Activated T-helper 2 cell treated with anti-CD3 and anti-CD28 coated beads, Interferon-gamma antibody, Interleukin-2, Interleukin-4, amounts not matched to agents 10 μg/mL and 5 μg/mL and 100 μg/mL, durations not matched to agents 14 hours and 24 hours and 36 hours (primary cell): Measurements from ENCODE around the gene ST3GAL3. TPM values are rescaled to one million over a fixed set of nuclear protein-coding genes. Genes with fewer than 3 reads are reported as not detected.

ENCODE experiments used
- DNase-seq: peaks from one replicate; pipeline ENCODE4 v3.0.0; 2021; ENCODE audit warnings: low spot score
- H3K27ac Mint-ChIP-seq: one replicate; pipeline ENCODE4 v1.8.0; 2021; ENCODE audit warnings: mixed read lengths
- H3K27me3 Mint-ChIP-seq: one replicate; pipeline ENCODE4 v1.8.0; 2021; ENCODE audit warnings: low read depth, mixed read lengths
- H3K36me3 Mint-ChIP-seq: one replicate; pipeline ENCODE4 v1.8.0; 2021; ENCODE audit warnings: low read depth, mixed read lengths
- H3K4me1 Mint-ChIP-seq: one replicate; pipeline ENCODE4 v1.8.0; 2021; ENCODE audit warnings: low read depth, mixed read lengths
- H3K4me3 Mint-ChIP-seq: one replicate; pipeline ENCODE4 v1.8.0; 2021; ENCODE audit warnings: low read depth, mild to moderate bottlenecking, moderate library complexity, mixed read lengths
- H3K9me3 Mint-ChIP-seq: one replicate; pipeline ENCODE4 v1.8.0; 2021; ENCODE audit warnings: mixed read lengths
- intact Hi-C: fragments of 100-400 bp; cut with micrococcal nuclease; formaldehyde crosslinking; loops from one replicate; pipeline ENCODE4 v1.15.1; 2023
- total RNA-seq: library from RNA; stranded (reverse); gene quantifications from 2 replicates; pipeline ENCODE4 v1.2.3, GENCODE V29; 2022

The ST3GAL3 gene
- total RNA-seq, 1 donor from 2014 or later = 22.0 TPM

- Mint-ChIP-seq H3K27me3 (no peaks in the 10 kb centered on the region), H3K9me3 (peaks cover 19% of the 10 kb centered on the region), H3K27ac (no peak overlapping the region), H3K4me3 (no peak overlapping the region), H3K36me3 (peaks cover 20% of the 10 kb centered on the region), H3K4me1 (peaks cover 10% of the 10 kb centered on the region)
- DNase-seq = no peak
- intact Hi-C loops = no loop called here
These were observed 97.2 kb downstream of the ST3GAL3 start for GRCh38 chr1:43804569-43804968.

GRCh38 chr1:43805340-43805739, 98.0 kb downstream of the ST3GAL3 start:
- no peak for DNase-seq
- Mint-ChIP-seq H3K27ac (no peak overlapping the region), H3K4me3 (no peak overlapping the region), H3K36me3 (peaks cover 20% of the 10 kb centered on the region), H3K27me3 (no peaks in the 10 kb centered on the region), H3K9me3 (peaks cover 19% of the 10 kb centered on the region), H3K4me1 (peaks cover 2% of the 10 kb centered on the region)
- intact Hi-C loops = no loop called here

- H3K9me3 Mint-ChIP-seq = peaks cover 19% of the 10 kb centered on the region
- H3K27me3 Mint-ChIP-seq = no peaks in the 10 kb centered on the region
- H3K27ac Mint-ChIP-seq = no peak overlapping the region
- H3K4me1 Mint-ChIP-seq = no peaks in the 10 kb centered on the region
- DNase-seq = no peak
- H3K36me3 Mint-ChIP-seq = peaks cover 20% of the 10 kb centered on the region
- H3K4me3 Mint-ChIP-seq = no peak overlapping the region
- intact Hi-C loops = no loop called here
These were observed 98.8 kb downstream of the ST3GAL3 start for GRCh38 chr1:43806183-43806582.

GRCh38 chr1:43809097-43809673, 101.8 kb downstream of the ST3GAL3 start:
- intact Hi-C loops = no loop called here
- no peak overlapping the region for H3K27ac Mint-ChIP-seq
- peaks cover 20% of the 10 kb centered on the region for H3K36me3 Mint-ChIP-seq
- H3K27me3 Mint-ChIP-seq = no peaks in the 10 kb centered on the region
- peaks cover 19% of the 10 kb centered on the region for H3K9me3 Mint-ChIP-seq
- no peak overlapping the region for H3K4me3 Mint-ChIP-seq
- DNase-seq = no peak
- H3K4me1 Mint-ChIP-seq = no peaks in the 10 kb centered on the region

- intact Hi-C loops = no loop called here
- DNase-seq = no peak
- no peak overlapping the region for H3K27ac Mint-ChIP-seq
- H3K36me3 Mint-ChIP-seq = peaks cover 31% of the 10 kb centered on the region
- H3K9me3 Mint-ChIP-seq = peaks cover 16% of the 10 kb centered on the region
- H3K4me3 Mint-ChIP-seq = no peak overlapping the region
- no peaks in the 10 kb centered on the region for H3K27me3 Mint-ChIP-seq
- H3K4me1 Mint-ChIP-seq = no peaks in the 10 kb centered on the region
These were observed 105.2 kb downstream of the ST3GAL3 start for GRCh38 chr1:43812579-43812978.

GRCh38 chr1:43814401-43814800, 107.1 kb downstream of the ST3GAL3 start:
- Mint-ChIP-seq H3K4me3 (no peak overlapping the region), H3K9me3 (peaks cover 13% of the 10 kb centered on the region), H3K27ac (no peak overlapping the region), H3K27me3 (no peaks in the 10 kb centered on the region), H3K36me3 (peaks cover 29% of the 10 kb centered on the region), H3K4me1 (no peaks in the 10 kb centered on the region)
- intact Hi-C loops = no loop called here
- no peak for DNase-seq

GRCh38 chr1:43817304-43817939, 110.1 kb downstream of the ST3GAL3 start:
- H3K4me3 Mint-ChIP-seq = no peak overlapping the region
- no peaks in the 10 kb centered on the region for H3K4me1 Mint-ChIP-seq
- peaks cover 19% of the 10 kb centered on the region for H3K9me3 Mint-ChIP-seq
- DNase-seq = no peak
- H3K36me3 Mint-ChIP-seq = peaks cover 36% of the 10 kb centered on the region
- no peak overlapping the region for H3K27ac Mint-ChIP-seq
- intact Hi-C loops = no loop called here
- no peaks in the 10 kb centered on the region for H3K27me3 Mint-ChIP-seq

GRCh38 chr1:43818691-43819090, 111.4 kb downstream of the ST3GAL3 start:
- no peaks in the 10 kb centered on the region for H3K4me1 Mint-ChIP-seq
- H3K9me3 Mint-ChIP-seq = peaks cover 19% of the 10 kb centered on the region

GRCh38 chr1:43819357-43819756, 112.0 kb downstream of the ST3GAL3 start:
- no peak for DNase-seq
- Mint-ChIP-seq H3K27me3 (no peaks in the 10 kb centered on the region), H3K36me3 (peaks cover 36% of the 10 kb centered on the region), H3K27ac (no peak overlapping the region), H3K4me1 (no peaks in the 10 kb centered on the region), H3K9me3 (peaks cover 19% of the 10 kb centered on the region), H3K4me3 (no peak overlapping the region)
- intact Hi-C loops = no loop called here

More at GRCh38 chr1:43818691-43819090, 111.4 kb downstream of the ST3GAL3 start:
- no peaks in the 10 kb centered on the region for H3K27me3 Mint-ChIP-seq
- intact Hi-C loops = no loop called here
- peaks cover 36% of the 10 kb centered on the region for H3K36me3 Mint-ChIP-seq
- H3K4me3 Mint-ChIP-seq = no peak overlapping the region
- DNase-seq = no peak
- no peak overlapping the region for H3K27ac Mint-ChIP-seq

GRCh38 chr1:43821471-43821870, 114.1 kb downstream of the ST3GAL3 start:
- no peak for DNase-seq
- H3K27me3 Mint-ChIP-seq = no peaks in the 10 kb centered on the region

GRCh38 chr1:43822040-43822690, 114.8 kb downstream of the ST3GAL3 start:
- Mint-ChIP-seq H3K36me3 (peaks cover 18% of the 10 kb centered on the region), H3K4me3 (no peak overlapping the region), H3K27ac (no peak overlapping the region), H3K27me3 (no peaks in the 10 kb centered on the region), H3K4me1 (no peaks in the 10 kb centered on the region), H3K9me3 (peaks cover 19% of the 10 kb centered on the region)
- intact Hi-C loops = no loop called here
- DNase-seq = no peak

More at GRCh38 chr1:43821471-43821870, 114.1 kb downstream of the ST3GAL3 start:
- Mint-ChIP-seq H3K4me1 (no peaks in the 10 kb centered on the region), H3K27ac (no peak overlapping the region), H3K9me3 (peaks cover 19% of the 10 kb centered on the region), H3K36me3 (peaks cover 18% of the 10 kb centered on the region), H3K4me3 (no peak overlapping the region)
- intact Hi-C loops = no loop called here

- no peak for DNase-seq
- Mint-ChIP-seq H3K4me1 (no peaks in the 10 kb centered on the region), H3K36me3 (peaks cover 3% of the 10 kb centered on the region), H3K4me3 (no peak overlapping the region), H3K9me3 (peaks cover 2% of the 10 kb centered on the region), H3K27me3 (no peaks in the 10 kb centered on the region), H3K27ac (no peak overlapping the region)
- intact Hi-C loops = no loop called here
These were observed 117.5 kb downstream of the ST3GAL3 start for GRCh38 chr1:43824795-43825194.

GRCh38 chr1:43828574-43828973, 121.2 kb downstream of the ST3GAL3 start:
- no peaks in the 10 kb centered on the region for H3K27me3 Mint-ChIP-seq
- H3K9me3 Mint-ChIP-seq = no peaks in the 10 kb centered on the region
- no peak overlapping the region for H3K4me3 Mint-ChIP-seq
- H3K36me3 Mint-ChIP-seq = peaks cover 4% of the 10 kb centered on the region
- intact Hi-C loops = no loop called here
- peaks cover 29% of the 10 kb centered on the region for H3K4me1 Mint-ChIP-seq
- H3K27ac Mint-ChIP-seq = no peak overlapping the region
- no peak for DNase-seq
